Keratinocyte (primary cell): ENCODE results near the gene NID2. TPM values are rescaled to one million over a fixed set of nuclear protein-coding genes. Genes with fewer than 3 reads are reported as not detected.

ENCODE experiments used
- DNase-seq: peaks from one replicate; pipeline ENCODE4 v3.0.0-alpha.2; 2011; ENCODE audit warnings: low read depth, missing footprints, low spot score
- FAIRE-seq: peaks from 2 replicates; lab custom pipeline; 2011; peaks lifted over from hg19 to GRCh38; lab: Jason Lieb, UNC
- H2AFZ ChIP-seq: 2 replicates; pipeline ENCODE4 v1.6.0; 2012; ENCODE audit warnings: low read length, control low read depth, inconsistent platforms; ENCODE audit not compliant: control insufficient read depth
- H3K27ac ChIP-seq: 2 replicates; pipeline ENCODE4 v1.5.1; 2011; ENCODE audit warnings: low read length; ENCODE audit not compliant: control insufficient read depth, insufficient read depth
- H3K27me3 ChIP-seq: 3 replicates; pipeline ENCODE4 v1.6.0; 2011; ENCODE audit warnings: low read length; ENCODE audit not compliant: control insufficient read depth, insufficient read depth; ENCODE audit errors: extremely low read depth
- H3K36me3 ChIP-seq, 2 experiments: 2 replicates in 1 of 2; 3 replicates in 1 of 2; pipeline ENCODE4 v1.5.1; 2011; ENCODE audit warnings: low read length in 2 of 2, mild to moderate bottlenecking in 1 of 2; ENCODE audit not compliant: control insufficient read depth in 2 of 2, insufficient read depth in 2 of 2; ENCODE audit errors: extremely low read depth in 1 of 2
- H3K4me1 ChIP-seq: 3 replicates; pipeline ENCODE4 v1.5.1; 2011; ENCODE audit warnings: low read length; ENCODE audit not compliant: control insufficient read depth, insufficient read depth; ENCODE audit errors: extremely low read depth
- H3K4me2 ChIP-seq: 3 replicates; pipeline ENCODE4 v1.6.0; 2011; ENCODE audit warnings: low read depth, low read length; ENCODE audit not compliant: control insufficient read depth, insufficient read depth; ENCODE audit errors: extremely low read depth
- H3K4me3 ChIP-seq, 3 experiments: fragments of 200-600 bp in 1 of 3; sonication (generic) in 1 of 3; 2 replicates in 2 of 3; 3 replicates in 1 of 3; pipeline ENCODE4 v1.5.1; 2011 to 2016; ENCODE audit warnings: low read length in 3 of 3, mild to moderate bottlenecking in 3 of 3, control low read depth in 2 of 3, inconsistent platforms in 1 of 3, low read depth in 1 of 3, mixed read lengths in 1 of 3, mixed run types in 1 of 3, moderate library complexity in 1 of 3; ENCODE audit not compliant: control insufficient read depth in 2 of 3, insufficient read depth in 2 of 3; ENCODE audit errors: extremely low read depth in 1 of 3
- H3K79me2 ChIP-seq: 2 replicates; pipeline ENCODE4 v1.6.0; 2012; ENCODE audit warnings: low read length; ENCODE audit not compliant: control insufficient read depth, insufficient read depth
- H3K9ac ChIP-seq: 3 replicates; pipeline ENCODE4 v1.6.0; 2011; ENCODE audit warnings: low read length; ENCODE audit not compliant: control insufficient read depth, insufficient read depth; ENCODE audit errors: extremely low read depth
- H3K9me1 ChIP-seq: 3 replicates; pipeline ENCODE4 v1.6.0; 2011; ENCODE audit warnings: low read length; ENCODE audit not compliant: control insufficient read depth, insufficient read depth; ENCODE audit errors: extremely low read depth
- H3K9me3 ChIP-seq: 2 replicates; pipeline ENCODE4 v1.5.1; 2012; ENCODE audit warnings: low read depth, low read length; ENCODE audit not compliant: control insufficient read depth
- H4K20me1 ChIP-seq: 3 replicates; pipeline ENCODE4 v1.6.0; 2011; ENCODE audit warnings: low read length; ENCODE audit not compliant: control insufficient read depth, insufficient read depth; ENCODE audit errors: extremely low read depth
- CTCF ChIP-seq, 3 experiments: IDR thresholded peaks in 1 of 3; conservative IDR thresholded peaks in 1 of 3; optimal IDR thresholded peaks in 1 of 3; 2 replicates in 2 of 3; 3 replicates in 1 of 3; pipeline versions ENCODE3 to v1.5.1; 2011; ENCODE audit warnings: low read length in 3 of 3, mild to moderate bottlenecking in 3 of 3, moderate library complexity in 2 of 3, control low read depth in 1 of 3, inconsistent platforms in 1 of 3; ENCODE audit not compliant: insufficient read depth in 2 of 3; ENCODE audit errors: extremely low read depth in 1 of 3
- EZH2 ChIP-seq: IDR thresholded peaks from one replicate; pipeline ENCODE4 v1.6.1; 2012; ENCODE audit warnings: inconsistent platforms, mild to moderate bottlenecking, low read length, moderate library complexity
- dilution Hi-C: fragments of 300-500 bp; cut with MboI; formaldehyde crosslinking; loops from one replicate; pipeline ENCODE4 v1.7.0; 2020; ENCODE audit warnings: low sequenced_read_pairs; ENCODE audit not compliant: extremely low pct_ligation_motif_present
- polyA plus RNA-seq, 5 experiments: library from polyadenylated mRNA; depleted of rRNA in 3 of 5; stranded (reverse) in 3 of 5; stranded (forward) in 1 of 5; unstranded in 1 of 5; fragments of >200 nt; gene quantifications; 1 replicate in 1 of 5; 2 replicates in 3 of 5; 3 replicates in 1 of 5; pipeline versions ENCODE4 v1.2.1 to v1.2.3, GENCODE V29; 2011 to 2012; ENCODE audit warnings: missing spikeins in 2 of 5, low read depth in 1 of 5, low replicate concordance in 1 of 5

The NID2 gene
- polyA plus RNA-seq, 1 donor (not counting 4 experiments of a cell fraction or from before 2014, with no cell fraction given) = 1.7 TPM

GRCh38 chr14:52115286-52115685, 46.4 kb upstream of the NID2 start:
- Histone ChIP-seq H4K20me1 (no peaks in the 10 kb centered on the region), H3K4me3 (no peak overlapping the region), H3K36me3 (no peaks in the 10 kb centered on the region), H3K9ac (no peak overlapping the region), H3K27me3 (no peaks in the 10 kb centered on the region), H3K9me3 (no peaks in the 10 kb centered on the region), H3K4me2 (no peak overlapping the region), H3K4me1 (peaks cover 13% of the 10 kb centered on the region), H2AFZ (no peak overlapping the region), H3K9me1 (no peaks in the 10 kb centered on the region), H3K27ac (no peak overlapping the region), H3K79me2 (no peaks in the 10 kb centered on the region)
- DNase-seq = no peak
- dilution Hi-C loops = no loop called here
- TF ChIP-seq EZH2 (no peak), CTCF (optimal IDR thresholded peaks at IDR 0.05 in 1 of 3, IDR thresholded peaks at IDR 0.05 in 1 of 3, conservative IDR thresholded peaks at IDR 0.05 in 1 of 3; ENCODE audit: extremely low read depth in 1 of 3, insufficient read depth in 2 of 3, low read length in 3 of 3) (no peak)
- FAIRE-seq = no peak

- TF ChIP-seq EZH2 = no peak
- no peak for TF ChIP-seq CTCF (optimal IDR thresholded peaks at IDR 0.05 in 1 of 3, IDR thresholded peaks at IDR 0.05 in 1 of 3, conservative IDR thresholded peaks at IDR 0.05 in 1 of 3; ENCODE audit: extremely low read depth in 1 of 3, insufficient read depth in 2 of 3, low read length in 3 of 3)
- Histone ChIP-seq H4K20me1 (no peaks in the 10 kb centered on the region), H3K4me1 (peaks cover 13% of the 10 kb centered on the region), H3K36me3 (no peaks in the 10 kb centered on the region), H3K27ac (peak overlapping the region; percentile 70), H3K4me3 (no peak overlapping the region), H3K9me1 (no peaks in the 10 kb centered on the region), H3K9me3 (no peaks in the 10 kb centered on the region), H3K79me2 (no peaks in the 10 kb centered on the region), H3K27me3 (no peaks in the 10 kb centered on the region), H3K4me2 (no peak overlapping the region), H2AFZ (no peak overlapping the region), H3K9ac (no peak overlapping the region)
- peak; percentile 48 for DNase-seq
- FAIRE-seq = peak; percentile 26
- dilution Hi-C loops = no loop called here
These were observed 43.6 kb upstream of the NID2 start for GRCh38 chr14:52112336-52113018.
